Measurements from ENCODE around the gene DVL2.

DNA sequence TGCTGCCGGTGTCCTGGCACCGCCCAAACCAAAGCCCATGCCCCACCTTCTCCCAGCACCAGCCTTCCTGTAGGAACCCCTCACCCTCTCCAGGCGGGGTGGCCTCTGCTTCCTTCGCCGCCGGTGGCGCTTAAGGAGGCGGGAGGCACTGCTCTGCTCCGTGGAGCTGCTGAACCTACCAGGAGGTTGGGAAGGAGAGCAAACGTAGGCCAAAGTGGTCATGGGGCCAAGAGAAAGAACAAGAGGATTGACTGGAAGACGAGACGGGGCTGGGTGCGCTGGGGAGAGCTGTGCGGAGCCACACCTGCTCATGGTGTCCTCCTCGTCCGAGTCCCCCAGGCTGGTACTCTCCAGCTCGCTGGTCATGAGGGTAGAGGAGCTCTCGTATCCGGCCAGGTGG lies 4.8 kb downstream of the DVL2 start:
- TF ChIP-seq ZNF510 (tag by site-specific recombination; IDR thresholded peaks at IDR 0.05; ENCODE audit: insufficient replicate concordance) (no peak), ZNF626 (tag by site-specific recombination; IDR thresholded peaks at IDR 0.05) (no peak)
- TF ChIP-seq, protein P1, sequence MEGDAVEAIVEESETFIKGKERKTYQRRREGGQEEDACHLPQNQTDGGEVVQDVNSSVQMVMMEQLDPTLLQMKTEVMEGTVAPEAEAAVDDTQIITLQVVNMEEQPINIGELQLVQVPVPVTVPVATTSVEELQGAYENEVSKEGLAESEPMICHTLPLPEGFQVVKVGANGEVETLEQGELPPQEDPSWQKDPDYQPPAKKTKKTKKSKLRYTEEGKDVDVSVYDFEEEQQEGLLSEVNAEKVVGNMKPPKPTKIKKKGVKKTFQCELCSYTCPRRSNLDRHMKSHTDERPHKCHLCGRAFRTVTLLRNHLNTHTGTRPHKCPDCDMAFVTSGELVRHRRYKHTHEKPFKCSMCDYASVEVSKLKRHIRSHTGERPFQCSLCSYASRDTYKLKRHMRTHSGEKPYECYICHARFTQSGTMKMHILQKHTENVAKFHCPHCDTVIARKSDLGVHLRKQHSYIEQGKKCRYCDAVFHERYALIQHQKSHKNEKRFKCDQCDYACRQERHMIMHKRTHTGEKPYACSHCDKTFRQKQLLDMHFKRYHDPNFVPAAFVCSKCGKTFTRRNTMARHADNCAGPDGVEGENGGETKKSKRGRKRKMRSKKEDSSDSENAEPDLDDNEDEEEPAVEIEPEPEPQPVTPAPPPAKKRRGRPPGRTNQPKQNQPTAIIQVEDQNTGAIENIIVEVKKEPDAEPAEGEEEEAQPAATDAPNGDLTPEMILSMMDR (tag by site-specific recombination; IDR thresholded peaks at IDR 0.05) = no peak

Measured in HEK293 (cell line).